Measurements from ENCODE around the gene PHYHIPL. TPM values are rescaled to one million over a fixed set of nuclear protein-coding genes. Genes with fewer than 3 reads are reported as not detected.

PHYHIPL gene
- total and polyA plus RNA-seq, 12 donors: 3.2 to 59.5 (median 21.7) TPM

DNA sequence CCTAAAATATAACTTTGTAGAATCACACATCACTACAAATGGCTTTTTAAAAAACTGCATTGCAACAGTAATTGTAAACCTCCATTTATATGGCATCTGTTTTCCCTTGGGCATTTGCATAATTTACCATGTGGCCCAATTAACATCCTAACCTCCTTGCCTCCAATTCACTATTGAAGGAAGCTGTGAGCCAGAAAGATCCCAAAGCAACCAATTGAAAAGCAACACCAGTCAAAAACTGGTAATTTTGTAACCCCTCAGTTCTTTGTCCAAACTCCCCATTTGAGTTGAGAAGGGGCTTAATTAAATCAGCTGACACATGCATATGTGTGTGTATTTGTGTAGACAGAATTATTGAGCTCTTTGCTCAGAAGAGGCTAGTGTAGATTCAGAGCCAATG lies 95.6 kb downstream of the PHYHIPL start:
- Histone ChIP-seq H3K4me3 (no peak overlapping the region), H3K4me1 (replicated peaks in 1 of 2) (peaks cover 0 to 8% of the 10 kb centered on the region in 2 donors), H3K36me3 (replicated peaks in 1 of 2) (peaks cover 0 to 19% of the 10 kb centered on the region in 2 donors), H3K9me3 (replicated peaks in 1 of 3) (no peaks in the 10 kb centered on the region), H3K27me3 (no peaks in the 10 kb centered on the region), H3K27ac (no peak overlapping the region)
- intact Hi-C loops (cut with DNase I): no loop called here
- DNase-seq: no peak
- TF ChIP-seq POLR2A (IDR thresholded peaks at IDR 0.05): no peak
- TF ChIP-seq, protein P1, sequence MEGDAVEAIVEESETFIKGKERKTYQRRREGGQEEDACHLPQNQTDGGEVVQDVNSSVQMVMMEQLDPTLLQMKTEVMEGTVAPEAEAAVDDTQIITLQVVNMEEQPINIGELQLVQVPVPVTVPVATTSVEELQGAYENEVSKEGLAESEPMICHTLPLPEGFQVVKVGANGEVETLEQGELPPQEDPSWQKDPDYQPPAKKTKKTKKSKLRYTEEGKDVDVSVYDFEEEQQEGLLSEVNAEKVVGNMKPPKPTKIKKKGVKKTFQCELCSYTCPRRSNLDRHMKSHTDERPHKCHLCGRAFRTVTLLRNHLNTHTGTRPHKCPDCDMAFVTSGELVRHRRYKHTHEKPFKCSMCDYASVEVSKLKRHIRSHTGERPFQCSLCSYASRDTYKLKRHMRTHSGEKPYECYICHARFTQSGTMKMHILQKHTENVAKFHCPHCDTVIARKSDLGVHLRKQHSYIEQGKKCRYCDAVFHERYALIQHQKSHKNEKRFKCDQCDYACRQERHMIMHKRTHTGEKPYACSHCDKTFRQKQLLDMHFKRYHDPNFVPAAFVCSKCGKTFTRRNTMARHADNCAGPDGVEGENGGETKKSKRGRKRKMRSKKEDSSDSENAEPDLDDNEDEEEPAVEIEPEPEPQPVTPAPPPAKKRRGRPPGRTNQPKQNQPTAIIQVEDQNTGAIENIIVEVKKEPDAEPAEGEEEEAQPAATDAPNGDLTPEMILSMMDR (IDR thresholded peaks at IDR 0.05): no peak

DNA sequence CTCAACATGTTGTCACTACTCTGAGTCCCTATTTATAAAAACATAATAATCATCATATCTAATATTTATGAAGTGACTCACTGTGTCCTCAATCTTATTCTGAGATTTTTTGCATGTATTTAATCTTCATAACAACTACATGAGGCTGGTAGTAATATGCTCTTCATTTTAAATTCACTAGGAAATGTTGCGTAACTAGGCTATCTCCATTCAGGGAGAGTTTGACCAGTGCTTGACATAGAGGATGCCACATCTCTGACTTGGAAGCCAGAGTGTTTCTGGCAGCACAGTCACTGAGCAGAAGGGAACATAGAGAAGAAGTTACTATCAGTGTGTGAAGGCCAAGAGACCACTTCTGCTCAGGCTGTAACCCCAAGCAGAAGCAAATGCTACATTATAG lies 97.0 kb downstream of the PHYHIPL start:
- DNase-seq: no peak
- H3K4me3 ChIP-seq: no peak overlapping the region
- H3K36me3 ChIP-seq (replicated peaks in 1 of 2): peaks cover 0 to 6% of the 10 kb centered on the region in 2 donors
- 74 to 90% (median 86%) methylated on average over 1 of the region's 1 CpG for WGBS, 4 donors
- TF ChIP-seq, protein P1 (IDR thresholded peaks at IDR 0.05): no peak
- no peak for TF ChIP-seq POLR2A (IDR thresholded peaks at IDR 0.05)
- no peaks in the 10 kb centered on the region for H3K9me3 ChIP-seq (replicated peaks in 1 of 3)
- H3K27me3 ChIP-seq: no peaks in the 10 kb centered on the region
- no peak overlapping the region for H3K27ac ChIP-seq
- H3K4me1 ChIP-seq (replicated peaks in 1 of 2): peaks cover 0 to 8% of the 10 kb centered on the region in 2 donors
- intact Hi-C loops (cut with DNase I): no loop called here

DNA sequence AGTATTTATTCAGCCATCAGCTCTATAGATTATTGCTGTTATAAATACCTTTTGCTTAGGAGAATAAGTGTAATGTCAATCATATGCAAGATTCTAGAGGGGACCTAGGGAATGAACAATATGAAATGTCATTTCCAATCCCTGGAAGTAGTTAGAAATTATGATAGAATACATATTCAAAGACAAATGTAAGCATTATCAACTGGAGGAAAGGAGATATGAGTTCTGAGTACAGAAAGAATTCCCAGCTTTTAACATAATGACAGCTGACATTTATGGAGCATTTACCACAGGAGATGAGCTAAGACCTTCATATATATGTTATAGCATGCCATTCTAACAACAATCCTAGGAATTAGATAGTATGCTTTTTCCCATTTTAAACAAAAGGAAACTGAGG lies 99.7 kb downstream of the PHYHIPL start:
- H3K4me1 ChIP-seq (replicated peaks in 1 of 2): peaks cover 0 to 17% of the 10 kb centered on the region in 2 donors
- H3K9me3 ChIP-seq (replicated peaks in 1 of 3): no peaks in the 10 kb centered on the region
- no peaks in the 10 kb centered on the region for H3K27me3 ChIP-seq
- intact Hi-C loops (cut with DNase I): no loop called here
- no peak for DNase-seq
- H3K27ac ChIP-seq: no peak overlapping the region
- no peak for TF ChIP-seq POLR2A (IDR thresholded peaks at IDR 0.05)
- TF ChIP-seq, protein P1 (IDR thresholded peaks at IDR 0.05): no peak
- no peaks in the 10 kb centered on the region for H3K36me3 ChIP-seq (replicated peaks in 1 of 2)
- H3K4me3 ChIP-seq: no peak overlapping the region

DNA sequence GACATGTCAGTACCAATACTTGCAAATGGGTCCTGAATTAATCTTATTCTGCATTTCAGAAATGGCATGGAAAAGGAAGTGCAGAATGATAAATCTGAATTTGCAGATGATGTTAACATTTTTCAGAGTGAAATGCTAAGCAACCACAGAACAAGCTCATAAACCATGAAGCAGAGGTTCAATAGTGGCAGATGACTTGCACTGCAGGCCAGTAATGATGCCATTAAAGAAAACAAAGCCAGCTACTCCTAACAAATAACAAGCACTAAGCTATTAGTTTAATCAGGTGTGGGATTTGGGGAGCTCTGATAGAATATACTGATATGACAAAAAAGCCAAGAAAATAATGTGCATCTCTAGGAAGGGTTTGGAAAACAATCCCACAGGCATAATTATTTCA lies 100.5 kb downstream of the PHYHIPL start:
- Histone ChIP-seq H3K36me3 (replicated peaks in 1 of 2) (no peaks in the 10 kb centered on the region), H3K27me3 (no peaks in the 10 kb centered on the region), H3K4me1 (replicated peaks in 1 of 2) (peaks cover 0 to 17% of the 10 kb centered on the region in 2 donors), H3K4me3 (no peak overlapping the region), H3K9me3 (replicated peaks in 1 of 3) (no peaks in the 10 kb centered on the region), H3K27ac (no peak overlapping the region)
- DNase-seq: no peak
- TF ChIP-seq, protein P1 (IDR thresholded peaks at IDR 0.05): no peak
- TF ChIP-seq POLR2A (IDR thresholded peaks at IDR 0.05): no peak
- intact Hi-C loops (cut with DNase I): no loop called here
